Body of pancreas (tissue), 4 donors: ENCODE data around the gene PTER.

Source experiments
- CTCF ChIP-seq, 7 experiments: fragments of 450-650 bp in 4 of 7; fragments of 200-600 bp in 3 of 7; sonication (generic) in 3 of 7; IDR thresholded peaks; one replicate each; pipeline ENCODE4 v1.5.1; 2016 to 2019; ENCODE audit warnings: antibody characterized with exemption in 7 of 7
- POLR2A ChIP-seq, 3 donors: fragments of 450-650 bp; IDR thresholded peaks; one replicate each; pipeline ENCODE4 v1.6.1; 2016; ENCODE audit warnings: antibody characterized with exemption in 3 of 3, mild to moderate bottlenecking in 2 of 3

GRCh38 chr10:16491933-16492332 is 55.1 kb downstream of the PTER start:
- TF ChIP-seq CTCF (IDR thresholded peaks at IDR 0.05) (no peak), POLR2A (IDR thresholded peaks at IDR 0.05) (no peak)
